A673 (cell line): Measurements from ENCODE around the gene PXN.

Experiments used
- CTCF ChIP-seq: fragments of 300-800, 200-600 bp; sonication (generic); conservative IDR thresholded peaks from 2 replicates; pipeline ENCODE4 v1.5.1; 2017; ENCODE audit warnings: low read depth, mild to moderate bottlenecking, antibody characterized with exemption, low read length, moderate library complexity, mixed read lengths
- EZH2 ChIP-seq: fragments of 200-600 bp; sonication (generic); IDR thresholded peaks from 2 replicates; pipeline ENCODE4 v1.6.1; 2017; ENCODE audit warnings: borderline replicate concordance, low read depth, mild to moderate bottlenecking, mixed read lengths, antibody characterized with exemption, low read length; ENCODE audit not compliant: poor library complexity, severe bottlenecking

- TF ChIP-seq CTCF (no peak), EZH2 (no peak)
These were observed 22.0 kb upstream of the PXN start for GRCh38 chr12:120287491-120287890.
